K562 (cell line): Measurements from ENCODE around the gene CCNL2. TPM values are rescaled to one million over a fixed set of nuclear protein-coding genes. Genes with fewer than 3 reads are reported as not detected.

ENCODE experiments used
- BHLHE40 ChIP-seq: IDR thresholded peaks from 2 replicates; pipeline ENCODE4 v1.6.1; 2011; ENCODE audit warnings: low read length, improper control_type of control experiment
- CBFA2T3 ChIP-seq: fragments of 450-650 bp; IDR thresholded peaks from 2 replicates; pipeline ENCODE4 v1.6.1; 2017
- CC2D1A ChIP-seq: fragments of 450-650 bp; IDR thresholded peaks from 2 replicates; pipeline ENCODE4 v1.6.1; 2017; ENCODE audit warnings: mild to moderate bottlenecking
- COPS2 ChIP-seq: fragments of 450-650 bp; conservative IDR thresholded peaks from 2 replicates; pipeline ENCODE4 v1.6.1; 2016; ENCODE audit warnings: mild to moderate bottlenecking, moderate library complexity
- HDAC6 ChIP-seq: IDR thresholded peaks from 2 replicates; pipeline ENCODE4 v1.6.1; 2012; ENCODE audit warnings: low read depth, mild to moderate bottlenecking, control low read depth, inconsistent platforms, low read length, moderate library complexity
- JUN ChIP-seq, 2 experiments: sonication (generic) in 1 of 2; formaldehyde crosslinking in 1 of 2; IDR thresholded peaks; 2 replicates each; pipeline versions ENCODE4 v1.6.1 to v1.8.0; 2012 to 2022; ENCODE audit warnings: borderline replicate concordance in 2 of 2, mild to moderate bottlenecking in 2 of 2, improper control_type of control experiment in 1 of 2, low read depth in 1 of 2, low read length in 1 of 2, missing genetic modification reagents in 1 of 2
- KLF13 ChIP-seq: fragments of 450-650 bp; IDR thresholded peaks from 2 replicates; pipeline ENCODE4 v1.6.1; 2016; ENCODE audit warnings: missing genetic modification characterization, low read depth, mild to moderate bottlenecking, missing compliant biosample characterization, moderate library complexity, borderline replicate concordance
- PML ChIP-seq: IDR thresholded peaks from 2 replicates; pipeline ENCODE4 v1.6.1; 2012; ENCODE audit warnings: low read length, inconsistent platforms
- PRPF4 ChIP-seq: fragments of 200-400 bp; formaldehyde crosslinking; IDR thresholded peaks from one replicate; pipeline ENCODE4 v1.6.1; 2017; ENCODE audit warnings: low read length, low read depth, mild to moderate bottlenecking; ENCODE audit not compliant: insufficient read depth, poor library complexity, severe bottlenecking
- polyA plus RNA-seq, 8 experiments: library from polyadenylated mRNA; depleted of rRNA in 4 of 8; stranded (reverse) in 5 of 8; unstranded in 3 of 8; fragments of >200 nt; fragmentation: Nextera tagmentation in 2 of 8; fragmentation: Illumina TruSeq in 1 of 8; extraction: Ambion mirVana in 2 of 8; extraction: Trizol in 1 of 8; gene quantifications; 2 replicates each; pipeline versions ENCODE4 v1.2.1 to v1.2.3, GENCODE V29; 2011 to 2014; ENCODE audit warnings: inconsistent platforms in 1 of 8, missing spikeins in 1 of 8
- total RNA-seq, 7 experiments: library from RNA; depleted of rRNA in 6 of 7; stranded (reverse); fragments of >200 nt in 6 of 7; fragmentation: Illumina TruSeq in 2 of 7; extraction: Trizol in 2 of 7; gene quantifications; 2 replicates each; pipeline versions ENCODE4 v1.2.1 to v1.2.3, GENCODE V29; 2011 to 2021; ENCODE audit warnings: low replicate concordance in 1 of 7
- TF ChIP-seq, protein P1 (sequence below): fragments of 450-650 bp; IDR thresholded peaks from 2 replicates; pipeline ENCODE4 v1.6.1; 2016; ENCODE audit warnings: mild to moderate bottlenecking
- TF ChIP-seq, protein P2 (sequence below): fragments of 200-800 bp; sonication (Bioruptor generic); IDR thresholded peaks from 2 replicates; pipeline ENCODE4 v1.6.1; 2016; ENCODE audit warnings: missing genetic modification characterization, missing compliant biosample characterization
- TF ChIP-seq, protein P3 (sequence below): IDR thresholded peaks from 2 replicates; pipeline ENCODE4 v1.6.1; 2012; ENCODE audit warnings: low read depth, low read length, improper control_type of control experiment, borderline replicate concordance
- TF ChIP-seq, protein P4 (sequence below): fragments of 250-450 bp; sonication (Bioruptor Pico); IDR thresholded peaks from 2 replicates; pipeline ENCODE4 v1.8.0; 2021; ENCODE audit warnings: borderline replicate concordance, mild to moderate bottlenecking, moderate library complexity; ENCODE audit not compliant: poor library complexity, severe bottlenecking
- TF ChIP-seq, protein P5 (sequence below): fragments of 250-450 bp; sonication (Bioruptor Pico); IDR thresholded peaks from 2 replicates; pipeline ENCODE4 v1.5.0; 2020; ENCODE audit warnings: mild to moderate bottlenecking

Gene CCNL2
- total and polyA plus RNA-seq, 9 of the 15 experiments (the other 6 are each of a cell fraction or from before 2014, with no cell fraction given) = 2.8 to 287 (median 94.5) TPM

- TF ChIP-seq, protein P1, sequence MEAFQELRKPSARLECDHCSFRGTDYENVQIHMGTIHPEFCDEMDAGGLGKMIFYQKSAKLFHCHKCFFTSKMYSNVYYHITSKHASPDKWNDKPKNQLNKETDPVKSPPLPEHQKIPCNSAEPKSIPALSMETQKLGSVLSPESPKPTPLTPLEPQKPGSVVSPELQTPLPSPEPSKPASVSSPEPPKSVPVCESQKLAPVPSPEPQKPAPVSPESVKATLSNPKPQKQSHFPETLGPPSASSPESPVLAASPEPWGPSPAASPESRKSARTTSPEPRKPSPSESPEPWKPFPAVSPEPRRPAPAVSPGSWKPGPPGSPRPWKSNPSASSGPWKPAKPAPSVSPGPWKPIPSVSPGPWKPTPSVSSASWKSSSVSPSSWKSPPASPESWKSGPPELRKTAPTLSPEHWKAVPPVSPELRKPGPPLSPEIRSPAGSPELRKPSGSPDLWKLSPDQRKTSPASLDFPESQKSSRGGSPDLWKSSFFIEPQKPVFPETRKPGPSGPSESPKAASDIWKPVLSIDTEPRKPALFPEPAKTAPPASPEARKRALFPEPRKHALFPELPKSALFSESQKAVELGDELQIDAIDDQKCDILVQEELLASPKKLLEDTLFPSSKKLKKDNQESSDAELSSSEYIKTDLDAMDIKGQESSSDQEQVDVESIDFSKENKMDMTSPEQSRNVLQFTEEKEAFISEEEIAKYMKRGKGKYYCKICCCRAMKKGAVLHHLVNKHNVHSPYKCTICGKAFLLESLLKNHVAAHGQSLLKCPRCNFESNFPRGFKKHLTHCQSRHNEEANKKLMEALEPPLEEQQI = no peak
- TF ChIP-seq PRPF4 (no peak), CC2D1A (no peak), JUN (IDR thresholded peaks at IDR 0.05; ENCODE audit: borderline replicate concordance, low read depth, low read length) (no peak), JUN (CRISPR knock-in tag; IDR thresholded peaks at IDR 0.05; ENCODE audit: borderline replicate concordance) (0 out of 2 replicates have a peak, but pooled peaks have one; percentile 64), PML (no peak), HDAC6 (no peak), KLF13 (no peak), BHLHE40 (no peak), CBFA2T3 (no peak), COPS2 (no peak)
- TF ChIP-seq, protein P2, sequence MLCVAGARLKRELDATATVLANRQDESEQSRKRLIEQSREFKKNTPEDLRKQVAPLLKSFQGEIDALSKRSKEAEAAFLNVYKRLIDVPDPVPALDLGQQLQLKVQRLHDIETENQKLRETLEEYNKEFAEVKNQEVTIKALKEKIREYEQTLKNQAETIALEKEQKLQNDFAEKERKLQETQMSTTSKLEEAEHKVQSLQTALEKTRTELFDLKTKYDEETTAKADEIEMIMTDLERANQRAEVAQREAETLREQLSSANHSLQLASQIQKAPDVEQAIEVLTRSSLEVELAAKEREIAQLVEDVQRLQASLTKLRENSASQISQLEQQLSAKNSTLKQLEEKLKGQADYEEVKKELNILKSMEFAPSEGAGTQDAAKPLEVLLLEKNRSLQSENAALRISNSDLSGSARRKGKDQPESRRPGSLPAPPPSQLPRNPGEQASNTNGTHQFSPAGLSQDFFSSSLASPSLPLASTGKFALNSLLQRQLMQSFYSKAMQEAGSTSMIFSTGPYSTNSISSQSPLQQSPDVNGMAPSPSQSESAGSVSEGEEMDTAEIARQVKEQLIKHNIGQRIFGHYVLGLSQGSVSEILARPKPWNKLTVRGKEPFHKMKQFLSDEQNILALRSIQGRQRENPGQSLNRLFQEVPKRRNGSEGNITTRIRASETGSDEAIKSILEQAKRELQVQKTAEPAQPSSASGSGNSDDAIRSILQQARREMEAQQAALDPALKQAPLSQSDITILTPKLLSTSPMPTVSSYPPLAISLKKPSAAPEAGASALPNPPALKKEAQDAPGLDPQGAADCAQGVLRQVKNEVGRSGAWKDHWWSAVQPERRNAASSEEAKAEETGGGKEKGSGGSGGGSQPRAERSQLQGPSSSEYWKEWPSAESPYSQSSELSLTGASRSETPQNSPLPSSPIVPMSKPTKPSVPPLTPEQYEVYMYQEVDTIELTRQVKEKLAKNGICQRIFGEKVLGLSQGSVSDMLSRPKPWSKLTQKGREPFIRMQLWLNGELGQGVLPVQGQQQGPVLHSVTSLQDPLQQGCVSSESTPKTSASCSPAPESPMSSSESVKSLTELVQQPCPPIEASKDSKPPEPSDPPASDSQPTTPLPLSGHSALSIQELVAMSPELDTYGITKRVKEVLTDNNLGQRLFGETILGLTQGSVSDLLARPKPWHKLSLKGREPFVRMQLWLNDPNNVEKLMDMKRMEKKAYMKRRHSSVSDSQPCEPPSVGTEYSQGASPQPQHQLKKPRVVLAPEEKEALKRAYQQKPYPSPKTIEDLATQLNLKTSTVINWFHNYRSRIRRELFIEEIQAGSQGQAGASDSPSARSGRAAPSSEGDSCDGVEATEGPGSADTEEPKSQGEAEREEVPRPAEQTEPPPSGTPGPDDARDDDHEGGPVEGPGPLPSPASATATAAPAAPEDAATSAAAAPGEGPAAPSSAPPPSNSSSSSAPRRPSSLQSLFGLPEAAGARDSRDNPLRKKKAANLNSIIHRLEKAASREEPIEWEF = no peak
- TF ChIP-seq, protein P3, sequence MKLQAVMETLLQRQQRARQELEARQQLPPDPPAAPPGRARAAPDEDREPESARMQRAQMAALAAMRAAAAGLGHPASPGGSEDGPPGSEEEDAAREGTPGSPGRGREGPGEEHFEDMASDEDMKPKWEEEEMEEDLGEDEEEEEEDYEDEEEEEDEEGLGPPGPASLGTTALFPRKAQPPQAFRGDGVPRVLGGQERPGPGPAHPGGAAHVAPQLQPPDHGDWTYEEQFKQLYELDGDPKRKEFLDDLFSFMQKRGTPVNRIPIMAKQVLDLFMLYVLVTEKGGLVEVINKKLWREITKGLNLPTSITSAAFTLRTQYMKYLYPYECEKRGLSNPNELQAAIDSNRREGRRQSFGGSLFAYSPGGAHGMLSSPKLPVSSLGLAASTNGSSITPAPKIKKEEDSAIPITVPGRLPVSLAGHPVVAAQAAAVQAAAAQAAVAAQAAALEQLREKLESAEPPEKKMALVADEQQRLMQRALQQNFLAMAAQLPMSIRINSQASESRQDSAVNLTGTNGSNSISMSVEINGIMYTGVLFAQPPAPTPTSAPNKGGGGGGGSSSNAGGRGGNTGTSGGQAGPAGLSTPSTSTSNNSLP = no peak
- TF ChIP-seq, protein P4, sequence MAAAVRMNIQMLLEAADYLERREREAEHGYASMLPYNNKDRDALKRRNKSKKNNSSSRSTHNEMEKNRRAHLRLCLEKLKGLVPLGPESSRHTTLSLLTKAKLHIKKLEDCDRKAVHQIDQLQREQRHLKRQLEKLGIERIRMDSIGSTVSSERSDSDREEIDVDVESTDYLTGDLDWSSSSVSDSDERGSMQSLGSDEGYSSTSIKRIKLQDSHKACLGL (CRISPR knock-in tag) = no peak
- TF ChIP-seq, protein P5, sequence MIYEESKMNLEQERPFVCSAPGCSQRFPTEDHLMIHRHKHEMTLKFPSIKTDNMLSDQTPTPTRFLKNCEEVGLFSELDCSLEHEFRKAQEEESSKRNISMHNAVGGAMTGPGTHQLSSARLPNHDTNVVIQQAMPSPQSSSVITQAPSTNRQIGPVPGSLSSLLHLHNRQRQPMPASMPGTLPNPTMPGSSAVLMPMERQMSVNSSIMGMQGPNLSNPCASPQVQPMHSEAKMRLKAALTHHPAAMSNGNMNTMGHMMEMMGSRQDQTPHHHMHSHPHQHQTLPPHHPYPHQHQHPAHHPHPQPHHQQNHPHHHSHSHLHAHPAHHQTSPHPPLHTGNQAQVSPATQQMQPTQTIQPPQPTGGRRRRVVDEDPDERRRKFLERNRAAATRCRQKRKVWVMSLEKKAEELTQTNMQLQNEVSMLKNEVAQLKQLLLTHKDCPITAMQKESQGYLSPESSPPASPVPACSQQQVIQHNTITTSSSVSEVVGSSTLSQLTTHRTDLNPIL (CRISPR knock-in tag) = no peak
Measured at GRCh38 chr1:1398677-1399186, 403 bp downstream of the CCNL2 start (continued).
